GM19467 (cell line): ENCODE results near the gene ATE1.
"Not testable (repeated sequence)": the region's sequence is repeated elsewhere in the genome, so short reads cannot be mapped to it uniquely, and the experiment has no call there.

ENCODE experiments used
- ATAC-seq: cut with Tn5 transposase; IDR thresholded peaks from one replicate; pipeline ENCODE4 v1.9.1; 2021; ENCODE audit warnings: mild to moderate bottlenecking, moderate library complexity; ENCODE audit not compliant: unreplicated experiment

The ATE1 gene

DNA sequence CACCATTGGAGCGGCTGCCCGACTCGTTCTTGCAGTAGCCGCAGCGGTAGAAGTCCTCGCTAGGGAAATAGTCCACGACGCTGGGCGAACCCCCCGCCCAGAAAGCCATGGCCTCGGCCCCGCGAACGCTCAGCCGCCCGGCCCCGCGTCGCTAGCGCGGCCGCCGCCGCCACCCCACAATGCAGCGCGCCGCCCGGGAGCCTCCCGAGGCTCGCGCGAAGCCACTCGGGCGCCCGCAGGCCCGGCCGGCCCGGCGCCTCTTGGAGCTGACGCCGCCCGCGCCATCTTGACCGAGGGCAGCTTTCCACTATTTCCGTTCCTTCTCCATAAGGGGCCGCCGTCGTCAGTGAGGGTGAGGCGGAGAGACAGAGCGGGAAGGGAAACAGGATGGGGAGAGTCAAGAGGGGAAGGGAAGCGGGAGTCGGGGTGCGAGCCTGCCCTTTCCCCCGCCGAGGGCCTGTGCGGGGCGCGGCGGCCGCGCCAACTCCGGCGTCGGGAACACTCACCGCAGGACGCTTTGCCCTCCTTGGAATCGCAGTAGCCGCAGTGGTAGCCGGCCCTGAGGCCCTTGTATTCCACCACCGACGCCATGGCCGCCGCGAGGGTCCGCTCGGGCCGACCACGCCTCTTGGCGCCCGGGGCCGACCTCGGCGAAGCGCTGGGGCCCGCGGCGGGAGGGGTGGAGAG is at the start of gene ATE1:
Gene ATE1 (minus strand): TSS at position 191 of the 687 bp plus-strand sequence. CDS start 82 bp downstream, at position 109.
- ATAC-seq = peak; percentile 84

DNA sequence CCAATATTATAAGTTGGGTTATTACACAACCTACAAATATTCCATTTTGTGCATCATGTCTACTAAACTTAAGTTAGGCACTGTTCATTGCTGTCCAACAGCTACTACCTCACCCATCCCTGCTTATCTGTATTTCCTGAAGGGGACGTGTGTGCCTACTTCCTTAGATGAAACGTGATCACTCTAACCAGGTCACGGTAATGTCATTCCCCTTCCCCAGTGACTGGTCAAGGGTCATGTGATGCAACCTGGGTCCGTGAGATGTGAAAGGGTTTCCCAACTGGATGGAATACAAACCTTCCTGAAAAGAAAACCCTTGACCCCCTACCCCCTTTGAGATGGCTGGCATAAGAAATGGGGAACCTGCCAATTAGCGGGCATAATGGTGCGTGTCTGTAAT is 48.8 kb upstream of the ATE1 start:
- ATAC-seq = no peak

DNA sequence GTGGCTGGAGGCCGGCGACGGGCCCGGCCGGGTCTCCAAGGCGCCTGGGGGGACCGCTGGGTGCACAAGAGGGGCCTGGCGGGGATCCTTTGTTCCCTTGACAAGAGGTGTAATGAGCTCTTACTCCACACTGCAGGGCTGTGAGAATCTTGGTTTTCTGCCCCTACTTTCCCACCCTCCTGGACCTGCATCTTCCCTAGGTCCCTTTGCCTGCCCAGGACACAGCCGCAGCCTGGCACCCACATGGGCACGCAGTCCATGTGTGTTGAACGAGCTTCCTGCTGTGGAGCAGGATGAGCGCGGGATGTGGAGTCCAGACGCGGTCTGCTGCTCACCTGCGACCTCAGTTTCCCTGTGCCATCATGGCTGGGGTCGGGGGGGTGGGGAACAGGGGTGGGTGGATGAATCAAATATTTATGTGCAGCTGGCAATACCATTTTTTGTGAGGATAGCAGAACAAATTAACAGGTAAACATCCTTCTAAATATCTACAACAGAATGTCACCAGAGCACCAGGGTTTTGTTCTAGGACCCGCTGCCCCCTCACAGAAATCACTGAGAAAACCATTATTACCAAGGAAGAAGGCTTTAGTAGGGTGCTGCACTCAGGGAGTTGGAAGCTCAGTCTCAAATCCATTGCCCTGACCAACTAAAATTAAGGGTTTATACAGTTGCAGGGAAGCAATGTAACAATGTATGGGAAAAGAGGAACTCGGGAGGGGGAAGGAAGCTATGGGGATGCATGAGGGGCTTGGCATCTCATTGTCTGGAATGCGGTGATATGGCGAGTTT is 47.7 kb upstream of the ATE1 start:
- no peak for ATAC-seq

DNA sequence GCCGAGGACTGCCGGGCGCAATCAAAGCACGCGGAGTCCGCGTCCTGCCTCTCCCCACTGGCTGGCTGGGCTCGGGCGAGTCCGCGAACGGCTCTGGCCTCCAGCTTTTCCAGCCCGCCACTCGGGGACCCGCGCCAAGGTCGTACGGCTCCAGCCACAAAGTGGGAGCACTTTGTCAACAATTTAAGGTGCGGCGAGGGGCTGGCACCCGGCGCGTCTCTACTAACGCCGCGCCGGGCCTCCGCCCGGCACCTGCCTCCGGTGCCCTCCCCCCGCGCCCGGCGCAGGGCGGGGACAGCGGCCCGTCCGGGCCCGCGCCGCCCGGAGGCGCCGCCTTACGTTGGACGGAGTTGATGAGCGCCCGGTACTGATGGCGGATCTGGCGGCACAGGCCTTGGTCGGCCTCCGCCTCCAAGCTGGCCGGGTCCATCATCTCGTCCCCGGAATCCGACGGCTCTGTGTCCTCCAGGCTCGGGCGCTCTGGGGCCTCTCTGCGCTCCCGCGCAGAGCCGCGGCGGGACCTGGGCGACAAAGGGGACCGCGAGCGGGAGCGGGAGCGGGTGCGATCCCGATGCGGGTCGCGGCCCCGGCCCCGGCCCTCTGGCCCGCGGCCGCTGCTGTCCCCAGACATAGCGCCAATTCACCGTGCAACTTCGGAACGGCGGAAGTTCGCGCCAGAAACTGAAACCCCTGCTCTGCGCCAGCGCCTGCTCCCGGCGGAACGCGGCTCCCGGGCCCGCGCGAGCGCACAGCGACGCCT is 46.9 kb upstream of the ATE1 start, which contains the start of gene NSMCE4A:
Gene NSMCE4A (minus strand): TSS at position 683 of the 760 bp plus-strand sequence. CDS start 52 bp downstream, at position 631.
- ATAC-seq = peak; percentile 84

DNA sequence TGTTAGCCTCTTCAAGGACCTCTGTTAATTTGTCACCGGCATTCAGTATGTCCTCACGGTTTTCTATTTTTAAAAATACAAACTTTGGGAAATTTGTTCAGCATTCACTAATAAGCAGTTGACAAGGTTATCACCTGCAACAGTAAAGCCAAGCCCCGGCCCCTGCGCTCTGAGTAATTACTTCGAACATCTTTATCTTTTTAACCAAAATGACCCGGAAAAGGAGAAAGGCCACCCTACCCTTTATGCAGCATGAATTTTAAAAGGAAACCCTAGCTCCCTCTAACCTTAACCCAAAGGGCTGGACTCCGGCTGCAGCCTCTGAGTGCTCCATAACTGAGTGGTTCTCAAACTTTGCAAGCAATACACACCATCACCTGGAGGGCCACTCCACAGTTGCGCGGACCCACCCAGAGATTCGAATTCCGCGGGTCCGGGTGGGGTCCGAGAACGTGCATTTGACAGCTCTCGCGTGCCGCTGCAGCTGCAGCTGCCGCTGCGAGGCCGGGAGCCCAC is 46.2 kb upstream of the ATE1 start:
- ATAC-seq = peak; percentile 13

DNA sequence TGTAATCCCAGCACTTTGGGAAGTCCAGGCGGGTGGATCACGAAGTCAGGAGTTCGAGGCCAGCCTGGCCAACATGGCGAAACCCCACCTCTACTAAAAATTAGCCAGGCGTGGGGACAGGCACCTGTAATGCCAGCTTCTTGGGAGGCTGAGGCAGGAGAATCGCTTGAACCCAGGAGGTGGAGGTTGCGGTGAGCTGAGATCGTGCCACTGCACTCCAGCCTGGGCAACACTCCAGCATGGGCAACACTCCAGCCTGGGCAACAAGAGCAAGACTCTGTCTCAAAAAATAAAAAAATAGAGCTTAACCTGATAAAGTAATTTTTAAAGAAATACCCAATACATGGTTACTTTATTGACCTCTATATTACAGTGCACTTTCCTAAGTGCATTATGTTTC is 41.3 kb upstream of the ATE1 start:
- not testable (repeated sequence) for ATAC-seq

DNA sequence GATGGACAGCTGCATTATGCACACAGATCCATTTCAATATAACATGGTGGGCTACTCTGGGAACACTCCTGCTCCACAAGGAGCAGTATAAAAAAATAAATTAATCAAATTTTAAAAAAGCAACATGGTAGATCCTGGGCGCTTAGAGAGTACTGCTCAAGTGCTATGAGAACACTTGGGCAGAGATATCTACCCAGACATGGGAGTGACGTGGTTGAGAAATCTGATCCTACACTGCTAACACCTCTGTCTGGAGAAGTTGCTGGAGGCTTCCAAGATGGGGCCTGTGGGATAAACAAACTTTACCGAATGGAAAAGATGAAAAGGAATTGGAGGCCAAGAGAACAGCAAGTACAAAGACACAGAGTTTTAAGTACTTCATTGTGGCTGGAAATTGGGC is 38.2 kb upstream of the ATE1 start:
- ATAC-seq = no peak

DNA sequence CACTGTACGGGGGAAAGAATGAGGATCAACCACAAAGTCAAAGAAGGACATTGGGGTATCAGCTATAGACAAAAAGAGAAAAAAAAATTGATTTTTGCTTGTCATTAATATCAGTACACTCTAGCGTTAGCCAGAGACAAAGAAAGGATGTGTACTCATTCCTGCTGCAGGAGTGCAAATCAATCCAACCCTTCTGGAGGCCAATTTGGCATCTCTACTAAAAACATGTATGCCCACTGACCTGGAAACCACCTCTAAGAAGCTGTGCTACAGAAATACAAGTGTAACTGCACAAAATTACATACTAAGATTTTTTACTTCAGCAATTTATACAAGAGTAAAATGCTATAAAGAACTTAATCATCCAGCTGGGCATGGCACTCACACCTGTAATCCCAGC is 33.6 kb upstream of the ATE1 start:
- no peak for ATAC-seq

DNA sequence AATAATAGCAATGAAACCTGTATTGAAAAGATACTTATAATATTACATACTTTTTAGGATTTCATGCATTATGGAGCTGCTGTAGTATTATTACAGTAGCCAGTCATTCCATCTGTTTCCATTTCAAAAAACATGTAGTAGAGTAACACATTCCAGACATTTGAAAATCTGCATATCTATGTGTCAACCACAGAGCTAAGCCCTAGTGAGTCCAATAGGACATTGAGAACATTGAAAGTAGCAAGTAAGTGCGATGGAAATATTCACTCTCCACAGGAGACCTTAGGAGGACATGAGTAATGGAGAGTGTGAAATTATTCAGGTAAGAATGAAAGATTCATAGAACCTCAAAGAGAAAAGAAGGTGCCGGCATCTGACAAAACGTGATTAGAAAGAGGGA is 31.8 kb upstream of the ATE1 start:
- no peak for ATAC-seq

DNA sequence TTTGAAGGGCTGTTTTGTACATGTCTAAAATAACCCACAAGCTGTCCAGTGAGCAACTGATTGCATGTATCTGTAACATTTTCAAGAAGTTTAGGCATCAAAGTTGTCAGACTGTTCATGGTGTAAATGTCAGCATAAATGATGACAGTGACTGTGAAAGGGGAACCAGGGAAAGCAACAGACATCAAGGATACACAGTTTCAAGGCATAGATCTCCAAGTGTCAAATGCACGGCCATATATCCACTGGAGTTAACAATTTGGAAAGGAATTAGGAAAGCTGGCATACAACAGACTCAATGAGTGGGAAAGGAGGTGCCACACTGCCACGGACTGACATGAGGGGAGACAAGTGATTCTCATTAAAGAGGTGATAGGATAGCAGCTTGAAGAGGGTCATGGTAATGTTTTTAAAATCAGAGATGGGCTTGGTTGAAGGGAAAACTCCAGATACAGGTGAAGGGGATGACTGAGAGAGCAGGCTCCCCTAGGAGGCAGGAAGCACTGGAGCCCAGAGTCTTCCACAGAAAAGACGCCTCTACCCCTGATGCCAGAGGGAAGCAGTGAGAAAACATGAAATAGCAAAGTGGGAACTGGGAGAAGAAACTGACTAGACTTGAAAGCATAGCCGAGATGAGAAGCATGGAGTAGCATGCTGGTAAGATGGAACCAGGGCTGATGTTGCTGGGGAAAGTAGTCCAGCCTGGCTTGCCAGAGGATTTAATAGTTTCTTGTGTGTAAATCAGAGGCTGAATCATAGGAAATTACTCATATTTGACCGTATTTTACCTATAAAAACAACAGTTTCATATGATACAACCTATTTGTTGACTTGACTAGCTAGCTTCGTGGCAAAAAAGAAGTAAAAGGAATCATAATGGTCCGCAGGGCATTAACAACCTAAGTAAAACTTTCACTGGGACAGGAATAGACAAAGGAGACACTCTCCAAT is 28.6 kb upstream of the ATE1 start:
- no peak for ATAC-seq

DNA sequence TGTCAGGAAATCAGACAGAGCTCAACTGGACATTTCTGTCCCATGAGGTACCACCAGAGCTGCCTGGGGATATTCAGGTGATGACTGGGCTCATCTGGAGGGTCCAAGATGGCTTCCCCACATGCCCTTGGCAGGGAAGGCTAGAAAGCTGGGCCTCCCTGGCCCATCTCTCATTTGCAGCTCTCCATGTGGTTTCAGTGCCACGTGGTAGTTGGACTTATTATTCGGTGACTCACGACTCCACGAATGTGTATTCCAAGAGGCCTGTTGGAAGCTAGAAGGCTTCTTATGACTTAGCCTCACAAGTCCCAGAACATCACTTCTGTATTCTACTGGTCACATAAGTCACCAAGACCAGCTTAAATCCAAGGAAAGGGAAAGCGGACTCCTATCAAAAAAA is 24.4 kb upstream of the ATE1 start:
- ATAC-seq = no peak

DNA sequence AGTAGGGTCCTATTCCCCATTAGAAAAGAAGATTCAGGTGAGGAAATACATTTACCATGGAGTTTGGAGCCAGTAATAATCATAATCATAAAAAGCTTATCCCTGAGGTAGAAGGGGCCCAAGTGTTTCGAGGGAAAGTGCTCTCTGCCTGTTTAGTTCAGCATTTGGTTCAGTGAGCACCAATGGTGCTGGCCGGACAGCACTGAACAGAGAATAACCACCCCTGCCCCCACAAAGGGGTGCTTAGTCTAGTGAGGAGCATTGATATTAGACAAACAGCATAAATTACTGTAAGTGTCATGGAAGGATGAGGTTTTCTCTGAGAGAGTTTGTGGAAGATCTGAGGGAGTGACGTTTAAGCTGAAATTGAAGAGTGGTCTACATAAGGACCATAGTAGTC is 21.6 kb upstream of the ATE1 start:
- no peak for ATAC-seq

DNA sequence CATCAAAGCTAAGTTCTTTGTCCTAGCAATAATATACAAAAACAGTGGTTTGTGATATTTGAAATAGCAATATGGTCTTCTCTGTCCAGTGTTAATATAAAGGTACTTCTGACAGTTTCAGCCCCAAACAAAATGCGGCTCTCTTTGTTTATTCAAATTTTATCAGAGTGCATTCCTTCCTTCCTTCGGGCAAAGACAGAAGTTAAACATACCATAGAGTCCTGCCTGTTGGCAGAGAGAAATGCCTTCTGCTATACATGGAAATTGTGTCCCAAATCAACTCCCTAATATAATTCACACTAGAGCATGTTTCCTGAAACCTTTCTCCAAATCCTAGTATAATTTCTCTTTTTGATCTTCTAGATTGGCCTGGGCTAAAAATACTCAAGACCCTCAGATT is 21.2 kb upstream of the ATE1 start:
- ATAC-seq = no peak

DNA sequence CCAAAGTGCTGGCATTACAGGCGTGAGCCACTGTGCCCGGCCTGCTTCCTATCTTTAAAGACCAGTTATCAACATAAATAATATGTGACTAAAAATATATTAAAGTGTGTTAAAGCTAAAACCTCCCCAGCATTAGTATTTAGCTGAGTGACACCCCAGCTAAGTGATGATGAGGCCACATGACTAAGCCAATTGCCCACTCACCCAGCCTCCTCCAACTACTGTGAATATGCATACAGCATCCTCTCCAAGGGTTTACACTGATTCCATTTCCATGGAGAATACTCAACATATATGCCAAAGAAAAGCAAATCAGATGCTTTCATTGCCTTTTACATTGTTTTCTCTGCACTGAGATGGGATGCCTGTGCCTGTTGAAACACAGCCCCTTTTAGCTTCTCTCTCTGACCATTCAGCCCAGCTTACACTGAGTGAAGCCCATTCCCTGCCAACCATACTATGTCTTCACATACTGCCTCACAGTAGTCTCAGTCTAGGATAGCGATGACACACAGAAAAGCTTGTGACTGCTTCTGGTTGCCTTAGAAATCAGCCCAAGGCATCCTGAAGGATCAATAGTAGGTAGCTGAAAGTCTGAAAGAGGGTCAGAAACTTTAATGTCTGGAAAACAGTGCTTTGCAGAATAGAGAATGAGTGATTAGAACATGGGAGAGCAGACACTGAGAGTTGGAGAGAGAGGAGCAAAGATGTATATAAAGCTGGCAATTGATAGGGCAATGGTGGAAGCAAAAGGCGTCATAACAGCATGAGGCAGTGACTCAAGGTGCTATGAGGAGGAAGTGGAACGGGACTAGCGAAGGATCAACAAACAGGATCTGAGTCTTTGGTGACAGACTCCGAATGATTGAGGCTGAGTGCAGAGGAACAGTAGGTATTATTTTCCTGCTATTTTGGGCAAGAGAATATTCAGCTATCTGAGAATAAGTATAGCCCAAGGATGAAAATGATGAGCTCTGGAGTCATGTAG is 19.8 kb upstream of the ATE1 start:
- no peak for ATAC-seq

DNA sequence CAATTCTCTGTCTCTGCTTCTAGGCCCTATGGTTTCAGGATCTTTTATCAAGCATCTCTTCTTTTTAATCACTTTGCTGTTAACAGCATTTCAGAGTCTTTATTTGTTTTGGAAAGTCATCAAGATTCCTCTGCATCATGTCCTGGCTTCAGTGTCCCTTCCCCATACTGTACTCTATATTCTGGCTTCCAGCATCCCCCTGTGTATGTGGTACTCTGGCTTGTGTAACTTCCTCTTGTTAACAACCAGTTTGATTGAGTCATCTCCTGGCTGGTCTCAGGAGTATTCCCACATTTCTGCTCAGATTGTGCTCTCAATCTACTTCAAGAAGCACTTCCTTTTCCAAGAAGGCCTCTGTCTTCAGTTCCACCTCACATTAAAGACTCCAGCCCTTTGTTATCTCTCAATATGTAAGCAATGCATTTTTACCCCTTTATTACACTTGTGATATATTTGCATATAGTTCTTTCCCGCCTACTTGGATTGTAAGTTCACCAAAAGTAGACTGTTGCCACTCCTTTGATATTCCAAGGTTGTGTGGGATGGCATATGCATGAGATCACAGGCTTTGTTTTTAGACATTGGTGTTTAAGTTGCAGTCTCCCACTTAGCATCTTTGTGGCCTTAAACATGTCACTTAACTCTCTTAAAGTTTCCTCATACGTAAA is 15.1 kb upstream of the ATE1 start:
- no peak for ATAC-seq

DNA sequence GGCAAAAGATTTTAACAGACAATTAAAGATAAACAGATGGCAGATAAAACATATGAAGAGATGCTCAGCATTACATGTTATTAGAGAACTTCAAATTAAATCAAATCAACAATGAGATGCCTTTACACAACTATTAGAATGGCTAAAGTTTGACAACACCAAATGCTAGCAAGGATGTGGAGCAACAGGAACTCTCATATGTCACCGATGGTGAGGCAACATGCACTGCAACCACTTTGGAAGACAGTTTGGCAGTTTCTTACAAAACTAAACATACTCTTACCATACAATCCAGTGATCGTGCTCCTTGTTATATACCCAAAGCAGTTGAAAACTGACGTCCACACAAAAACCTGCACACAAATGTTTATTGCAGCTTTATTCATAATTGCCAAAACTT is 13.7 kb upstream of the ATE1 start:
- no peak for ATAC-seq

DNA sequence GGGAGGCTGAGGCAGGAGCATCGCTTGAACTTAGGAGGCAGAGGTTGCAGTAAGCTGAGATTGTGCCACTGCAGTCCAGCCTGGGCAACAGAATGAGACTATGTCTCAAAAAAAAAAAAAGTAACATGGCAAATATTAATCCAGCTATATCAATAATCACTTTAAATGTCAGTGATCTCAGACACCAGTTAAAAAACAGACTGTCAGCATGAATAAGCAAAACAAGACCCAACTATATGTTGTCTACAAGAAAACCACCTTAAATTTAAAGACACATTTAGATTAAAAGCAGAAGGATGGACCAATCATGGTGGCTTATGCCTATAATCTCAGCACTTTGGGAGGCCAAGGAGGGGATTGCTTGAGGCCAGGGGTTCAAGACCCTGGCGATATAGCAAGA is 8.5 kb upstream of the ATE1 start:
- ATAC-seq = no peak

DNA sequence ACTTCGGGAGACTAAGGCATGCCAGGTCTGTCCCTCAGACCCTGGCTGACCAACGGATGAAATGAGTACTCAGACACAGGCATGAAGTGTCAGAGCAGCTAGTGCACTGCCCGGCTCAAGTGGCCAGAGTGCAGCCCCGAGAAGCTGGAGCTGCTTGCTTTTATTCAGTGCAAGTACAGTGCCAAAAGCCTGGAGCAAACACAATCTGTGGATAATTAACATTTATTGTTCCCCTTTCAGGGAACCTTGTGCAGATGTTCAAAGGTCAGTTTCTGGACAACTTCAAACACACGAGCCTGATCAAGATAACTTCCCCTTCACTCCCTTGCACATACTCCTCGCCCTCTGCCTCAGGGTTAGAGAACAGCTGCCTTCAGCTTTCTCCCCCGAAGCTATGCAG is 7.9 kb upstream of the ATE1 start:
- no peak for ATAC-seq
